IPS-18c (cell line): Measurements from ENCODE around the gene C16orf54.
"Not testable (repeated sequence)": the region's sequence is repeated elsewhere in the genome, so short reads cannot be mapped to it uniquely, and the experiment has no call there.

Experiments
- H3K4me3 ChIP-seq: 2 replicates; pipeline ENCODE4 v1.7.0; 2013; ENCODE audit warnings: low read depth, mild to moderate bottlenecking, low read length, moderate library complexity; ENCODE audit not compliant: insufficient read depth
- H3K9me3 ChIP-seq: one replicate; pipeline ENCODE4 v1.6.1; 2013; ENCODE audit warnings: mild to moderate bottlenecking, low read length, moderate library complexity; ENCODE audit not compliant: control insufficient read depth, insufficient read depth

C16orf54 gene

DNA sequence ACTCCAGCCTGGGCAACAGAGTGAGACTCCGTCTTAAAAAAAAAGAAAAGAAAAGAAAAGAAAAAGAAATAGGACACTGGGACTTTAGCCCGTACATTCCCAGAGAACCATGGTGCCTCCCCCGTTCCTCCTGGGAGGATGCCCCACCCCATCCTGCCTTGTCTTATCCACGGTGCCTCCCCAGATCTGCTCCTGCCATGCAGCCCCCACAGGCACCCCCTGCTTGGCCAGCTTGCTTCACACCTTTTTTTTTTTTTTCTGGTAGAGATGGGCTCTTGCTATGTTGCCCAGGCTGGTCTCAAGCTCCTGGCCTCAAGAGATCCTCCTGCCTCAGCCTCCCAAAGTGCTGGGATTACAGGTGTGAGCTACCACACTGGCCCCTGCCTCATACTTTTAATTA, 728 bp upstream of the C16orf54 start:
- H3K4me3 ChIP-seq, H3K9me3 ChIP-seq: not testable (repeated sequence)

DNA sequence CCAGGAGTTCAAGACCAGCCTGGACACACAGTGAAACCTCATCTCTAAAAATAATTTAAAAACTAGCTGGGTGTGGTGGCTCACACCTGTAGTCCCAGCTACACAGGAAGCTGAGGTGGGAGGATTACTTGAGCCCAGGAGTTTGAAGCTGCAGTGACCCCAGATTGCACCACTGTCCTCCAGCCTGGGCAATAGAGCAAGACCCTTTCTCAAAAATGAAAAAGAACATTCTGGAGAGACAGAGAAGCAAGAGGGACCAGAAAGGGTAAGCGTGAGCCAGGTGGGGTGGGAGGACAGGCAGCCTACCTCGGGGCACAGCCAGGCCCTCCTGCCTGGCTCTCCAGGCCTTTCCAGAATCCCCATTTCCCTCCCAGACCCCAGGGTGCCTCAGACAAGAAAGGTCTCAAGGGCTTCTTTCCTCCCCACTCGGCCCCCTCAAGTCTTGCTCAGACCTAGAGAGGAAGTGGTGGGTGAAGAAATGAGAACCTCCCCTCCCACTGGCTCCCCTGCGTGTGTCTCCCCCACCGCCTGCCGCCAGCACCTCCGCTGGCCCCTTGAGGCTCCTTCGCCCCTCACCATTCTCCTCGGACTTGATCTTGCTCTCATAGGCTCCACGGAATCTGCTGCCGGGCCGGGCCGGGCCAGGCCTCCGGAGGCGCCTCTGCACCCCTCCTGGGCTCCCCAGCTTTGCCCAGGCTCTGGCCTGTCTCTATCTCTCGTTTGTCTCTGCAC, 503 bp downstream of the C16orf54 start:
- H3K4me3 ChIP-seq = no peak overlapping the region

DNA sequence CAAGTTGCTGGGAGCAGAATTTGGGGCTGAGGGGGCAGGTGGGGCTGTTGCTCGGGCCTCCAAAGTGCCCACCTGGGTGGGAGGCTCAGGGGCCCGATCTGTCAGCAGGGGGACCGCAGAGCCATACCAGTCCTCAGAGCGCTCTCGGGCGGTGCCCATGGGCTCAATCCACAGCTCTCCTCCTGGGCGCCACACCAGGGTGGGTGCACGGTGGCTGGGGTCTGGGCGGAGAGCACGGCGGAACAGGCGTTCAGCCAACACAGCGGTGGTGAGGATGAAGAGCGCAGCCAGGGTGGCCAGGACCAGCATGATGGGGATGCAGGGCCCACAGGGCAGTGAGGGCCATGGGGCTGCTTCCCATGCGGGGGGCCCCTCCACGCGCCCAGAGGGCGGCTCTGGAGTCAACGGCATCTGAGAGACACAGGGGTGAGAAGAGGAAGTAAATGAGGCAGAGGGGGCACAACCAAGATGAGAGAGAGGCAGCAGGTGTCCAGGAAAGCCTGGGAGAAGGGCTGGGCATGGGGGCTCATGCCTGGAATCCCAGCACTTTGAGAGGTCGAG, 1.2 kb downstream of the C16orf54 start:
- Histone ChIP-seq H3K4me3 (no peak overlapping the region), H3K9me3 (peaks cover 3% of the 10 kb centered on the region)

More for the DNA sequence above, 503 bp downstream of the C16orf54 start:
- peaks cover 3% of the 10 kb centered on the region for H3K9me3 ChIP-seq

DNA sequence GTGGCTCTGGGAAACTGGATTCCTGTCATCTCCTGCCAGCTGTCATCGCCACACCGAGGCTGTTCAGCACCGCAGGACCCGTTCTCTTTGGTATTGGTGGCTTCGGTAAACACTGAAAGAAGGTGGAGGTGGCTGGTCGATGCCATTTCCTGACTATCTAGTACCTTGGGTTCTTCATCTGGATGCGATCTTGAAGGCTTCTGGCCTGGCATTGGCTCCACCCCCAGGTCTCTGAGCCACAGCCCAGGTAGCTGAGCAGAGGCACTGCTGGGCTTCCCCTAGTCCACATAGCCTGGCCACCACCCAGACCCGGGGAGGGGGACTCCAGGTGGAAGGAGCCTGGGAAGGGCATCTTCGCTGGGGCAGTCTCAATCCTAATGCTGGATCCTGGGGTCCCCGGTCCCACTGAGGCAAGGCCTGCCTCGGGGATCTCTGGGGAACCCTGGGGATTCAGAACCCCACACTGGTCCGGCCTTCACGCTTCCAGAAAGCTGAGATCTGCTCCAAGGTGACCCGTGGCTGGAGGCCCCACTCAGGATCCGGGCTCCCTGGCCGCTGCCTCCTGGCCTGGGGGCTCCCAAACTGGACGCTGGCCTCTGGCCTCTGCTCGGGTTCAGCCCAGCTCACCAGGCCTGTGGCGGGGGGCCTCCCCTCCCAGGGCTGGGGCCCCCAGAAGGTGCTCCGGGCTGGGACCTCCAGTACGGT, 1.8 kb downstream of the C16orf54 start:
- peaks cover 3% of the 10 kb centered on the region for H3K9me3 ChIP-seq
- no peak overlapping the region for H3K4me3 ChIP-seq

DNA sequence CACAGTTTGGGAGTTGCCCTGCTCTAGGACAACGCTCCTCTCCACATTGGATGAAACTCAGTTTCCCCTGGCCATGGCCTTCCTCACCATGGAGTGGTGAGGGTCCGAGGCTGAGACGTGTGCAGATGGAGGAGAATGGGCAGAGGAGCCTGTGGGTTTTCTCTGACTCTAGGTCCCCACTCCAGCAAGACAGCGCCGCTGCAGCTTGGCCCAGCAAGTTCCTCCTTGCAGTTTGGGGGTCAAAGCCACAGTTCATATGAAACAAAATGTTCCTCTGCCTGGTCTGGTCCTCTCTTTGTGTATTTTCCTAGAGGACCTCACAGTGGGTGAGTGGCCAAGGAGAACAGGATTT, 2.3 kb downstream of the C16orf54 start:
- no peak overlapping the region for H3K4me3 ChIP-seq
- peaks cover 3% of the 10 kb centered on the region for H3K9me3 ChIP-seq

DNA sequence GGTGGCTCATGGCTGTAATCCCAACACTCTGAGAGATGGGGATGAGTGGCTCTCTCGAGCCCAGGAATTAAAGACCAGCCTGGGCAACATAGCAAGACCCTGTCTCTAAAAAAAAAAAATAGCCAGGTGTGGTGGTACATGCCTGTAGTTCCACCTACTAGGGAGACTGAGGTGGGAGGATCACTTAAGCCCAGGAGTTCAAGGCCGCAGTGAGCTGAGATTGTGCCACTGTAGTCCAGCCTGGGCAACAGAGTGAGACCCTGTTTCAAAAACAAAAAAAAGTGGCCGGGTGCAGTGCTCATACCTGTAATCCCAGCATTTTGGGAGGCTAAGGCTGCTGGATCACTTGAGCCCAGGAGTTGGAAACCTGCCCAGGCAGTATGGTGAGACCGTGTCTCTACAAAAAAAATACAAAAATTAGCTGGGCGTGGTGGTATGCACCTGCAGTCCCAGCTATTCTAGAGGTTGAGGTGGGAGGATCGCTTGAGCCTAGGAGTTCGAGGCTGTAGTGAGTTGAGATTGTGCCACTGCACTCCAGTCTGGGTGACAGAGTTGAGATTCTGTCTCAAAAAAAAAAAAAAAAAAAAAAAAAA, 3.0 kb downstream of the C16orf54 start:
- Histone ChIP-seq H3K4me3 (no peak overlapping the region), H3K9me3 (no peaks in the 10 kb centered on the region)

DNA sequence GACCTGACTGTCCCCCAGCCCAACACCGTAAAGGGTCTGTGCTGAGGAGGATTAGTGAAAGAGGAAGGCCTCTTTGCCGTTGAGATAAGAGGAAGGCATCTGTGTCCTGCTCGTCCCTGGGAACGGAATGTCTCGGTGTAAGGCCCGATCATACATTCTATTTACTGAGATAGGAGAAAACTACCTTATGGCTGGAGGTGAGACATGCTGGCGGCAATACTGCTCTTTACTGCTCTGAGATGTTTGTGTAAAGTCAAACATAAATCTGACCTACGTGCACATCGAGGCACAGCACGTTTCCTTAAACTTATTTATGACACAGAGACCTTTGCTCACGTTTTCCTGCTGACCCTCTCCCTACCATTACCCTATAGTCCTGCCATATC, 5.2 kb downstream of the C16orf54 start:
- not testable (repeated sequence) for H3K4me3 ChIP-seq, H3K9me3 ChIP-seq

DNA sequence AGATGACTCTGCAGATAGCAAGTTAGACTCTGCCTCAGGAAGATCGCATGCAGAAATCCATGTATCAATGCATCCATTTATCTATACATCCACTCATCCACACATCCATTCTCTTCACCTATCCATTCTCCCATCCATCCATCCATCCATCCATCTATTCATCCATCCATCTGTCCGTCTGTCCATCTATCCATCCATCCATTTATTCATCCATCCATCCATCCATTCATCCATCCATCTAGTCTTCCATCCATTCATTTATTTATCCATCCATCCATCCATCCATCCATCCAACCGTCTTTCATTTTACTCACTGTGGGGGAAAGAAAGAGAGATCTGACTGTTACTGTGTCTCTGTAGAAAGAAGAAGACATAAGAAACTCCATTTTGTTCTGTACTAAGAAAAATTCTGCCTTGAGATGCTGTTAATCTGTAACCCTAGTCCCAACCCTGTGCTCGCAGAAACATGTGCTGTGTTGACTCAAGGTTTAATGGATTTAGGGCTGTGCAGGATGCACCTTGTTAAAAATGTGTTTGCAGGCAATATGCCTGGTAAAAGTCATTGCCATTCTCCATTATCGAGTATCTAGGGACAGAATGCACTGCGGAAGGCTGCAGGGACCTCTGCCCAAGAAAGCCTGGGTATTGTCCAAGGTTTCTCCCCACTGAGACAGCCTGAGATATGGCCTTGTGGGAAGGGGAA, 5.7 kb downstream of the C16orf54 start:
- not testable (repeated sequence) for H3K9me3 ChIP-seq, H3K4me3 ChIP-seq

DNA sequence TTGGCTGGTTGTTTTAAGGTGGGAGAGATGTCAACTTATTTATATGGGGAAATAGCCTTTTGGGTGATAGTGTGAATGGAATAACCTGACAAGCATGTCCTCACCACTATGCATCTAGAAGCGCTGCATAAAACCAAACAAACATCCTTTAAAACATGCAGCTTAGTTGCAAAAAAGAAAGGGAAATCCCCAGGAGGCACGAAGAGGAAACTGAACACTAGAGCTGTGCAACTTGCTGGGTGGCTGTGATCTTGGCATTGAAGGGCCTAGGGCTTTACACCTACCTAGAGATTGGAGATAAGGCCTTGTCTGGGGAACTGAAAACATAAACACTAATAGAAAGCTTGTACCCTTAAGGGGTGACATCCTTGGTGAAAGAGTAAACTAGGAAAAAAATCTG, 7.3 kb downstream of the C16orf54 start:
- H3K9me3 ChIP-seq = no peaks in the 10 kb centered on the region

DNA sequence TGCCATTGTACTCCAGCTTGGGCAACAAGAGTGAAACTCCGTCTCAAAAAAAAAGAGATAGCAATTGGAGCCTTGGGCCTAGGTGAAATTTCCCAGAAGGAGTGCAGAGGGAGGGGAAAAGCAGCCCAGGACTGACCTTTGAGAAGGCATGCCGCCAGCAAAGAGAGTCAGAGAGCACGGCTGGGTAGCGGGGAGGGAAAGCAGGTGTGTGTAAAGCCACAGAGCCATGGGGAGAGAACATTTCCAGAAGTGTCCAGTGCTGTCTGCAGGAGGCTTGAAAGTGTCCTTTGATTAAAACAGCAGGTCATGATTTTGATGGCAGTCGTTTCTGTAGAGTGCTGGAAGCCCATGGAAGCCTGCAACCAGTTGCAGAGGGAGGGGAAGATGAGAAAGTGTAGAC, 8.1 kb downstream of the C16orf54 start:
- no peaks in the 10 kb centered on the region for H3K9me3 ChIP-seq
- H3K4me3 ChIP-seq = no peak overlapping the region

More for the DNA sequence above, 7.3 kb downstream of the C16orf54 start:
- H3K4me3 ChIP-seq = no peak overlapping the region

DNA sequence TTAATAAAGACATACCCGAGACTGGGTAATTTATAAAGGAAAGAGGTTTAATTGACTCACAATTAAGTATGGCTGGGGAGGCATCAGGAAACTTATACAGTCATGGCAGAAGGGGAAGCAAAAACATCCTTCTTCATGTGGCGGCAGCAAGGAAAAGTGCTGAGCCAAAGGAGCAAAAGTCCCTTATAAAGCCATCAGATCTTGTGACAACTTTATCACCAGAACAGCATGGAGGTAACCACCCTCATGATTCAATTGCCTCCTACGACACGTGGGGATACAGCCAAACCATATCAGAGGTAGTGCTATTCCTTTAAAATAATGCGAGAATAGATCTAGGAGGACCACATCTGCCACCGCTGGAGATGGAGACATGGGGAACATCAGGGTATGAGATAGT, 9.0 kb downstream of the C16orf54 start:
- H3K9me3 ChIP-seq = no peaks in the 10 kb centered on the region
- no peak overlapping the region for H3K4me3 ChIP-seq

DNA sequence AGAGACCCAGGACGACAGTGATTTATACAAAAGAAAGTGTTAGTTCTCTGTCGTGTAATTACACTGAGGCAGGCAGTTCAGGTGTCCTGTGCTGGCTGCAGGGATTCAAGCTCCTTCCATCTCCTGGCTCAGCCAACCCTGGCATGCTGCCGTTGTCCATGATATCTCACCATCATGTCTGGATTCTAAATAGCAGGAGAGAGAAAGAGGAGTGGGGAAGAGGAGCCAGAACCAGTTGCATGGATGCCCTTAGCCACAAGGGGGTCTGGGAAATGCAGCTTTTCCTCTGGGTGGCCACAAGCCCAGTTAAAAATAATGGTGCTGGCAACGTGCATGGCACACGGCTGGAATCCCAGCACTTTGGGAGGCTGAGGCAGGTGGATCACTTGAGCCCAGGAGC, 9.7 kb downstream of the C16orf54 start:
- Histone ChIP-seq H3K4me3 (no peak overlapping the region), H3K9me3 (no peaks in the 10 kb centered on the region)

DNA sequence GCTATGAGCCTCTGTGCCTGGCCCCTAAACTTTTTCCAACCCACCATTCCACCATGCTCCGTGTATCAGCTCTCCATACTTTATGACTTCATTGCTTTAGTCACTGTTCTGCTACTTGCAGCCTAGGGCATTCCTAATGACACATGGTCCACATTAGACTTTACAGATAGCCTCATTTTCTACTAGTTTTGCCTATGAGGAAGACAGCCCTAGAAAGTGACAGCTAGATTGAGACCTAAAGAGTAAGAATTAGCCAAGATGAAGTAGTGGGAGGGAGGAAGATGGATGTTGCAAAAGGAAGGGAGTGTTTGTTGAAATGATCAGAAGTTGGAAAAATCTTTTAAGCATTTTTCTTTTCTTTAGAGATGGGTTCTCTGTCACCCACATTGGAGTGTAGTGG, 11.0 kb downstream of the C16orf54 start:
- Histone ChIP-seq H3K4me3 (no peak overlapping the region), H3K9me3 (no peaks in the 10 kb centered on the region)

DNA sequence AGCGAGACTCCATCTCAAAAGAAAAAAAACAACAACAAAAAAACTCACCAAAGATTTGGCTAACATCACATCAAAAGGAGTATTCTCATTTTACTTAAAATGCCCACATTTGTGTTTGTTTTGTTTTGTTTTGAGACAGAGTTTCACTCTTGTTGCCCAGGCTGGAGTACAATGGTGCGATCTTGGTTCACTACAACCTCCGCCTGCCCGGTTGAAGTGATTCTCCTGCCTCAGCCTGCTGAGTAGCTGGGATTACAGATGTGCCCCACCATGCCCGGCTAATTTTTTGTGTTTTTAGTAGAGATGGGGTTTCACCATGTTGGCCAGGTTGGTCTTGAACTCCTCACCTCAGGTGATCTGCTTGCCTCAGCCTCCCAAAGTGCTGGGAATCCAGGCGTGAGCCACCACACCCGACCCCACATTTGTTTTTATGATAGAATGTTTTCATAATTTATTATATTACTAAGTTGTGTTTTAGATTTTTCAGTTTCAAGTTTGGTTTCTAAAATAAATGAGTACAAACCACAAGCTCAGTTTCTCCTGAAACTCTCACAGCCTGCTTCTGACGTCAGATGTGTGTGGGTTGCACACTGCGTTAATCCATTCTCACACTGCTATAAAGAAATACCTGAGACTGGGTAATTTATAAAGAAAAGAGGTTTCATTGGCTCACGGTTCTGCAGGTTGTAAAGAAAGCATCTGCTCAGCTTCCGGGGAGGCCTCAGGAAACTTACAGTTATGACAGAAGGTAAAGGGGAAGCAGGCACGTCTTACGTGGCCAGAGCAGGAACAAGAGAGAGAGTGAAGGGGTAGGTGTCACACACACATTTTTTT, 13.8 kb downstream of the C16orf54 start:
- H3K4me3 ChIP-seq = not testable (repeated sequence)

DNA sequence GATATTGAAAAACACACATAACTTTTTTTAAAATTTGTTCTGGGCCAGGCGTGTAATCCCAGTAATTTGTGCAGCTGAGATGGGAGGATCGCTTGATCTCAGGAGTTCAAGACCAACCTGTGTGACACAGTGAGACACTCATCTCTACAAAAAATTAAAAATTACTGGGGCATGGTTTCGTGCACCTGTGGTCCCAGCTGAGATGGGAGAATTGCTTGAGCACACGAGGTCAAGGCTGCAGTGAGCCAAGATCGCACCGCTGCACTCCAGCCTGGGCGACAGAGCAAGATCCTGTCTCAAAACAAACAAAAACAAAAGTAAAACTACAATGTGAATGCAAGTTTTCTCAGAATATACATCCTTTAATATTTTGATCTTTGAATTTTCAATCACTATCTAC, 15.1 kb downstream of the C16orf54 start:
- Histone ChIP-seq H3K9me3 (no peaks in the 10 kb centered on the region), H3K4me3 (no peak overlapping the region)

More for the DNA sequence above, 13.8 kb downstream of the C16orf54 start:
- not testable (repeated sequence) for H3K9me3 ChIP-seq

DNA sequence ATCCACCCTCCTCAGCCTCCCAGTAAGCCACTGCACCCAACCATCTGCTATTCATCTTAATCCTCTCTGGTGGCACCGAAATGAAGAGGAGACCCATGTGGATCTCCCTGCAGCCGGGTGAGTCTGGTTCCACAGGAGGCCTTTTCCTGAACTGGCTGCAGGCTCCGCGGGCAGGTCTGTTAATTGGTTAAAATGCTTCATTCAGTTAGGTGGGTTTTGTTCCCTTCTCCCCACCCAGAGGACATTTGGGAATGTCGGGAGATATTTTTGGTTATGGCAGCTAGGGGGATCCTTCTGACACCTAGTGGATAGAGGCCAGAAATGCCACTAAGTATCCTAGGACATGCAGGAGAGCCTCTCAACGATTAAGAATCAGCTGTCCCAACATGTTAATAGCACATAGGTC, 16.7 kb downstream of the C16orf54 start:
- Histone ChIP-seq H3K4me3 (no peak overlapping the region), H3K9me3 (no peaks in the 10 kb centered on the region)

DNA sequence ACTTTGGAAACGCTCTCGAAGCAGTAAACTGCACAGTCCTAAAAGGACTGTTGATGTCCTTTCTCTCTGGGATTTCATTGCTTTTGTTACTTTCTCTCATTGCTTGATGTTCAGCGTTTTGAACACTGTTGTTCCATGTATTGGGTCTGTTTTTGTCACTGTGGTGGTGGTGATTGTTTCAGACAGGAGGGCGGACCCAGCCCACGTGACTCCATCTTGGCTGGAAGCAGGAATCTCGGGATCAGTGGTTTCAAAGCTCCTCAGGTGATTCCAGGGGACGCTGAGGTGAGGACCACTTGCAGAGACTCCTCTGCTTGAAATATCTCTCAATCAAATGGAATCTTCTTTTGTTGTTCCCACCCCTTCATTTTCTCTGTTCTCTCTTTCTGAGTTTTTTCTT, 18.3 kb downstream of the C16orf54 start:
- Histone ChIP-seq H3K4me3 (no peak overlapping the region), H3K9me3 (no peaks in the 10 kb centered on the region)
